NCI-H446 treated with DMSO at 0.1 percent for 48 hours (cell line): Measurements from ENCODE around the gene SLC12A3.
"Not testable (repeated sequence)": the region's sequence is repeated elsewhere in the genome, so short reads cannot be mapped to it uniquely, and the experiment has no call there.

Experiments used
- DNase-seq: peaks from one replicate; lab custom pipeline; 2025; lab: John Stamatoyannopoulos, UW

SLC12A3 gene

DNA sequence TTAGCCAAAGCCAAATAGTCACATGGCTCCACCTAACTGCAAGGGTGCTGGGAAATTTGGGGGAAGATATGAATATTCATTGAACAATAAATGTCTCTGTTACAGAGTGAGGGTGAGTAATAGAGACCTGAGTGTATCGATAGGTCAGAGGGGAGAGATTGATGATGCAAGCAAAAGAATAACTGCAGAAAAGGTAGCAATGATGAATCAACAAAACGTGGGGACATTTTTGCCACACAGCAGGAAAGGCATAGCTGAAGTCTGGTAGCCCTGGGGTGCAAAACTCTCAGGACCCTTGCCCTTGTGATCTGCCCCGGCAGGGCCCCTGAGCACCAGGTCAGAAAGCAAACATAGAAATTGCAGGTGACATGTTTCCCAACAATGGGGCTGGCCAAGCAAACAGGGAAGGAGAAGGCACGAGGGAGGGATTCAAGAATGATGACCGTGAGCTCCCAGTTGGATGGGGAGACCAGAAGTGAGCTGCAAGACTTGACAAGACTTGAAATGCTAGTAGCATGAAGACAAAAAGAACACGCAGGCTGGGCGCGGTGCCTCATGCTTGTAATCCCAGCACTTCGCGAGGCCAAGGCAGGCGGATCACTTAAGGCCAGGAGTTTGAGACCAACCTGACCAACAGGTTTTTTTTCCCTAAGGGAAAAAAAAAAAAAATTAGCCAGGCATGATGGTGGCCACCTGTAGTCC, 54.2 kb downstream of the SLC12A3 start:
- no peak for DNase-seq

DNA sequence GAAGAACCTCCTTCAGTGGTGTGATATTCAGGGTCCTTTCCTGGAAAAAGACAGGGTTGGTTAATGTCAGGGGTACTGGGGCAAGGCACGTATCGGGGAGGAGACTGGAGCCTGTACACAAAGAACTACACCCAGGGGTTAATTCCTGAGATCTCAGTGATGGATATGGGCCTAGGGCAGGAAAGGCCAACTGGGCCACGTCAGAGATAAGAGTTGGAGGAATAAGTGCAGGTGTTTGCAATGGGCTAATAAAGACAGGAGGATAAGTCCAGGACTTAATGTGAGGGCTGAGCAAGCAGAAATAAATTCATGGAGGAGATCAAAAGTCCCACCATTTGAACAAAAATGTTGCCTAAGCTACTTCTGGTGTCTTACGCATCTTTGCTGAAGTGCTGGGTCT, 56.6 kb downstream of the SLC12A3 start:
- no peak for DNase-seq

DNA sequence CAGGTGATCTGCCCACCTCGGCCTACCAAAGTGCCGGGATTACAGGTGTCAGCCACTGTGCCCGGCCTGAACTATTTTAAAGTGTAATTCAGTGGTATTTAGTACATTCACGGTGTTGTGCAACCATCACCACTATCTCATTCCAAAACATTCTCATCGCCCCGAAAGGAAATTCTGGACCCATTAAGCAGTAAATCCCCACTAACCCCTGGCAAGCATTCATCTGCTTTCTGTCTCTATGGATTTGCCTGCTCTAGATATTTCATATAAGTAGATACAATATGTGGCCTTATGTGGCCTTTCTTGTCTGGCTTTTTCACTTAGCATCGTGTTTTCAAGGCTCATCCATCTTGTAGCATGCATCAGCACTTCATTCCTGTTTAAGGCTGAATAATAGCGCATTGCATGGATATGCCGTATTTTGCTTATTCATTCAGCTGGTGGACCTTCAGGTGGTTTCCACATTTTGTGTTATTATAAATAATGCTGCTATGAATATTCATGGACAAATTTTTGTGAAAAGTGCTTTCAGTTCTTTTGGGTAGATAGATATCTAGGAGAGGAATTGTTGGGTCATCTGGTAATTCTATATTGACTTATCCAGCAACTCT, 58.6 kb downstream of the SLC12A3 start:
- DNase-seq: no peak

DNA sequence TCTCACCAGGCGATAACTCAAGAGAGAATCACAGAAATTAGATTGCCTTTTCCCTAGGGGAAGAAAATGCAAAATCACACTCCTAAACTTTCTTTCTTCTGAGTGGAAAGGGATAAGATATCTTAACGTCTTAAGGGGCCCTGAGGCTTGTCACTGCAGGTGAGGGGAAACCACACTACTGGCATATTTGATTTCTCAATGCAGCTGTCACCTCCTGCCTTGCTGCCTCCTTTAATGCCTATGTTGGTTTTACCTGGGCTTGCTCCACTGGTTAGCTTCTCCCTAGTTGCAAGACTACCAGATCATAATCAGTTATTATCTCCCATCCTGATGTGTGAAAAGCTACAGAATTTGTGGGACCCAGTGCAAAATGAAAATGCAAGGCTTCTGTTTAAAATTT, 62.5 kb downstream of the SLC12A3 start:
- no peak for DNase-seq

DNA sequence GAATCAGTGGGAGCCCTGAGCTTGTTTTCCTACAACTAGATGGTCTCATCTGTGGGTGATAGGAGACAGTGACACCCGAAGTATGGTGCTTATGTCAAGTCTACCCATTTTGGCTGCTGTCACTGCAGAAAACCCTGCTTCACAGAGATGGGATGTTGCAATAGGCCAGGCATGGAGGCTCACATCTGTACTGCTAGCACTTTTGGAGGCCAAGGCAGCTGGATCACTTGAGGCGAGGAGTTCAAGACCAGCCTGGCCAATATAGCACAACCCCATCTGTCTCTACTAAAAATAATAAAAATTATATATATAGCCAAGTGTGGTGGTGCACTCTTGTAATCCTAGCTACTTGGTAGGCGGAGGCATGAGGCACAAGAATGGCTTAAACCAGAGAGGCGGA, 64.6 kb downstream of the SLC12A3 start:
- no peak for DNase-seq

DNA sequence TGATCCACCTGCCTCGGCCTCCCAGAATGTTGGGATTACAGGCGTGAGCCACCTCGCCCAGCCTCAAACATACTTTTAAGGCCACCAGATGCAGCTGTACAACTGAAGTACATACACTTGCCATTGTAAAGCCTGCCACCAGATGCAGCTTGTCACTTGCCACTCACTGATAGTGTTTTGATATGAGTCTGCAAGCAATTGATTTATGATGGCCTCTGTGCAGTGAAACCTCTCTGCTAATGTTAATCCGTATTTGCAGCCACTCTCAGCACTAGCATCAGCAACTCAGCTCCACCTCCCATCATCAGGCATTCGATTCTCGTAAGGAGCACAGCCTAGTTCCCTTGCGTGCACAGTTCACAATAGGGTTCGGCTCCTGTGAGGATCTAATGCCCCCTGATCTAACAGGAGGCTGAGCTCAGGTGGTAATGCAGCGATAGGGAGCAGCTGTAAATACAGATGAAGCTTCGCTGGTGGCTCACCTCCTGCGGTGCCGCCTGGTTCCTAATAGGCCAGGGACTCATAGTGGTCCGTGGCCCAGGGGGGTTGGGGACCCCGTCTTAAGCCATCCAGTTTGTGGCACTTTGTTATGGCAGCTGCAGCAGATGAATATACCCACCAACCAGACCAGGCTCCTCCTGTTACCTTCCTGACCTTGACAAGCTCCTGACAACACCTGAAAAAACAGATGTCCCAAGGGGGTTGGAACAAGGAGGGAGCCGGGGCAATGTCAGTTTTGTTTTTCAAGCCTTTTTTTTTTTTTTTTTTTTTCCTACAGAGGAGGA, 65.7 kb downstream of the SLC12A3 start:
- DNase-seq: no peak

DNA sequence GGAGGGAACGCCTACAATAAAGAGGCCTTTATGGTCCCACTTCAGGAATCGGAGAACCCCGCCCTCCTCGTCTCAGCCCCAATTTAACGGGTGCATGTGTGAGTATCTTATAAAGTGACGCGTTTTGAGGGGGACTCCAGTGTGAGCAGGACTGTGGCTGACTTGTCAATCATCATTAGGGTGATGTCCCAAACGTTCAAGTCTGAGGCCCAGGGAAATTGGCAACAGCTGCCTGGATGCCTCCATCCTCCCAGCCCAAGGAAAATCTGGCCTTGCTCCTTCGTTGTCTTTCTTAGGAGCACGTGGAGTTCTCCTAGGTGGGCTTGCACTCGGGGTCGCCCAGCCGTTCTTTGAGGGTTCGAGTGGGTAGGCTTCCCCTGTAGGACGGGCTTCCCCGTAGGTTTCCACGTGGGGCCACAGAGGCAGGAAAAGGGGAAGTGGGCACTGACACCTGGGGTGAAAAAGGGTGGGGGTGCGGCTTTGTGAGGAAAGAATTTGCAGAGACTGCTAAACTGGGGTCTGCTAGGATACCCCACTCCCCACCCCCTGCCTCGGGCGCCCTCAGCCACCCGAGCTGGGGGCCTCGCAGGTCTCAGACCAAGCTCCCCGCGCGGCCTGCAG, 66.4 kb downstream of the SLC12A3 start:
- DNase-seq: no peak

DNA sequence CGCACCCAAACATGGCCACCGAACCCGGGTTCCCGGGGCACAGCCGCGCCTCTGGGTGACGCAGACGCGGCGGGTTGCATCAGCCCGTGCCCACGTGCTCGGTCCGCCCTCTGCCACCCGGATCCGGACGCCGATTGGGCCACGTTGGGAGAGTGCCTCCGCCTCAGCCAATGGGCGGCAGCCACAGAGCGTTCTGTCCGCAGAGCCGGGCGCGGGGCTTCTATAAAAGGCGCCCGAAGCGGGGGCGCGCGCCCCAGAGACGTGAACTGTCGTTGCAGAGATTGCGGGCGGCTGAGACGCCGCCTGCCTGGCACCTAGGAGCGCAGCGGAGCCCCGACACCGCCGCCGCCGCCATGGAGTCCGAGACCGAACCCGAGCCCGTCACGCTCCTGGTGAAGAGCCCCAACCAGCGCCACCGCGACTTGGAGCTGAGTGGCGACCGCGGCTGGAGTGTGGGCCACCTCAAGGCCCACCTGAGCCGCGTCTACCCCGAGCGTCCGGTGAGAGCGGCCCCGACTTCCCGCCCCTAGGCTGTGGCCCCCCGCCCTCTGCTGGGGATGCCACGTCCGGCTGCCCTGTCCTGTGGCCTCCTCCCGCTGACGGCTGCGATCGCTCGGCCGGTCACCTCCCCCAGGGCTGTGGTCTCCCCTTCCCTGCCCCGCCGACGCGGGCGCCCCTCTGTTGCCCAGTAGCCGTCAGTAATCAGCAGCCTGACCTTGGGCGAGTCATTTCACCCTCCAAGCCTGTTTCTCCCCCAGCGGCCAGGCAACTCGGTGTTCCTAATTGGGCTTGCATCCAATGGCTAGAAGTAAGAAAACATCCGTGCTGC, 67.1 kb downstream of the SLC12A3 start, which contains the start of gene HERPUD1:
TSS of gene HERPUD1 (plus strand) at position 251 of the 829 bp plus-strand sequence. CDS start at position 354, 103 bp downstream.
- DNase-seq: peak; percentile 85

DNA sequence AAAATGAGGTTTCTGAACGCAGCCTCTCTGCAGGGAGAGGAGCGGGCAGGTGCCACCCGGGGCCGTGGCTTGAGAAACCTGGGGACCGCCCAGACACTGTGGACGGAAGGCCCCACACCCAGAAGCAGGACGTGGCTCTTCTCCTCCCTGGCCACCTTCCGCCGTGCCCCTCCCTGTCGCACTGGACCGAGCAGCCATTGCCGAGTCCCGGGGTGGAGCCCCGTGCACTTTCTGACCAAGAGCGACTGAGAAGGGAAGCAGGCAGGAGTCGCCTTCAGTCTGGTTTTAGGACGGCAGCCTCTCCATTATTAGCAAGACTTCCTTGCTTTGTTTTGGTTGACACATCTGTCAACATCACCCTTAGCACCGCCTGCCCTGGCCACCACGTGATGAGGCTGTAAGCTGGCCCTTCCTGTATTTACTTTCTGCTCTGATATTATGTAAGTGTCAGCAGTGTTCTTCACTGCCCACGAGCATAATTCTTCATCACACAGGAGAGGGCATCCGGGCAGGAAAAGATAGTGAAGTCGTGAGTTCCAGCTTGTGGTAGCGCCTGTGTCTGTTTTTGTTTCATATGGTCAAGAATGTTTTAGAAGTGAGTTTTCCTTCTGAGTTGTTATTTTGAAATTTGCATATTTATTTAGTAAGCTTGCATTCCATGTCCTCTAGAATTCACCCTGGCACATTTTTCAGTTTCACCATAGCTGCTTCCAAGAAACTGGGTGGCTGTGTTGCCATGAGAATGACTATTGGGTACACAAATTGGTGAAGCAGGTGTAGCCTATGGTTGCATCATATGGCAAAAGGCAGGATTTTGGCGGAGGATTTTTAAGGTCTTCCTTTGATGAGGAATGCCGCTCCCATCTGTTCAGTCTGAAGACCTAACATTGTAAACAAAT, 68.0 kb downstream of the SLC12A3 start:
- DNase-seq: no peak

DNA sequence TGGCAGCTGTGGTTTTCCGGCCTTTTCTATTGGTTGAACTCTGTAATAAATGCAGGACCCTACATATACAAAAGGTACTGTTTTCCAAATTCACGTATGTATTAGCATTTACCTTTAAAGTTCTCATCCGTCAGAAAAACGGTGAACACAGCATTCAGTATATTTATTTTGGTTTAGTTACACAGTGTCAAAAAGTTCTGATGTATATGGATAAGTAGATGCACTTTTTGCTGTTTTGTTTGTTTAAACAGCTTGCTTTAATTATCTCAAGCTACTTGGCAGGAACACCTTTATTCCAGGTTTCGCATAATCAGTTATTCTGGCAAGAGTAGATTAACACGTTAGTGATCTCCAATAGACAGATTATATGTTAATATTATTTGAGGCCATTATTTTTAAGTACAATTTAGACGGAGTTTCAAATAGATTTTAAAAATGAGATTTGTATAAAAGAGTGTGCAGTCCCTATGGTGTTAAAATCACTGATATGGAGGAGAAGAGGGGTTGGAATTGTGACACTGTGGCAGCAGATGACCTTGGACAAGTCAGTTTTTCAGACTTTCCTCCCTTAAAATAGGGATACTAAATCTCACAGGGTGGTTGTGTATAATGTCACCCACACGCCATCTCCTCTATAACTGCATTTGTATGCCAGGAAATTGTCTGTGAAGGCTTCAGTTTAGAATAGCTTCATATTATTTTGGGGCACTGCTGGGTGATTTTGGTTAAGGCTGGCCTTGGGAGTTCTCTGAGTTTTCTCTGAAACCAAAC, 69.0 kb downstream of the SLC12A3 start:
- DNase-seq: no peak

DNA sequence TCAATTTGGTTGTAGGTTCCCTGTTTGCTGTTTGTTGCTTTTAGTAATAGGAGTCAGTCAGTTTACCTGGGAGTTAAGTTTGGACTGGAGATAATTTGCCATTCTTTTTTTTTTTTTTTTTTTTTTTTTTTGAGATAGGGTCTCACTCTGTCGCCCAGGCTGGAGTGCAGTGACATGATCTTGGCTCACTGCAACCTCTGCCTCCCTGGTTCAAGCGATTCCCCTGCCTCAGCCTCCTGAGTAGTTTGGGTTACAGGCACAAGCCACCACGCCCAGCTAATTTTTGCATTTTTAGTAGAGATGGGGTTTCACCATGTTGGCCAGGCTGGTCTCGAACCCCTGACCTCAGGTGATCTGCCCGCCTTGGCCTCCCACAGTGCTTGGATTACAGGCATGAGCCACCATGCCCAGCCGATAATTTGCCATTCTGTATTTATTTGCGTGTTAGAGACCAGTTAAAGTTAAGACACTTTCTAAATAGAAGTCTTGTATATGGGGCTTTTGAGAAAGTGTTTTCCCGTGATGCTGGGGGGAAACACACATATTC, 69.7 kb downstream of the SLC12A3 start:
- DNase-seq: not testable (repeated sequence)

DNA sequence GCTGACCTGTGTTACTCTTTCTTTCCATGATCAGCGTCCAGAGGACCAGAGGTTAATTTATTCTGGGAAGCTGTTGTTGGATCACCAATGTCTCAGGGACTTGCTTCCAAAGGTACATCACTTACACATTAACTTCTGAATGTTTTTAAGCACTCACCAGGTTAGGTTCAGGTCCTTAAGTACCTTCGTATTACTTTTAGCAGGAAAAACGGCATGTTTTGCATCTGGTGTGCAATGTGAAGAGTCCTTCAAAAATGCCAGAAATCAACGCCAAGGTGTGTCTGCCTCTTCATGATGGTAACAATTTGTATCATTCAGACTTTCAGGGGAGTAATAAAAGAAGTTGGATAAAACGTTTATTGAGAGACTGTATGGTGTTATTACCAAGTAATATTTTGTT, 70.2 kb downstream of the SLC12A3 start:
- DNase-seq: no peak

DNA sequence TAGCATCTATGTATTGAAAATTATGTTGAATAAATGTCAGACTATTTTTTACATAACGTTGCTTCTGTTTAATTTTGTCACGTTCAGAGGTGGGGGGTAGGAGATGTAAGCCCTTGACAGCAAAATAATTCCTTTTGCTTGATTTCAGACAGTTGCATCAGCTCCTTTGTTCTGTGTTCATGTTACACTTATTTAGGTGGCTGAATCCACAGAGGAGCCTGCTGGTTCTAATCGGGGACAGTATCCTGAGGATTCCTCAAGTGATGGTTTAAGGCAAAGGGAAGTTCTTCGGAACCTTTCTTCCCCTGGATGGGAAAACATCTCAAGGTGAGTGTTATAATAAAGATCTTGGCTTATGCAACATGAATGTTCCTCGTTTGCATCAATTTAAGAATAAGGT, 71.5 kb downstream of the SLC12A3 start:
- DNase-seq: no peak

DNA sequence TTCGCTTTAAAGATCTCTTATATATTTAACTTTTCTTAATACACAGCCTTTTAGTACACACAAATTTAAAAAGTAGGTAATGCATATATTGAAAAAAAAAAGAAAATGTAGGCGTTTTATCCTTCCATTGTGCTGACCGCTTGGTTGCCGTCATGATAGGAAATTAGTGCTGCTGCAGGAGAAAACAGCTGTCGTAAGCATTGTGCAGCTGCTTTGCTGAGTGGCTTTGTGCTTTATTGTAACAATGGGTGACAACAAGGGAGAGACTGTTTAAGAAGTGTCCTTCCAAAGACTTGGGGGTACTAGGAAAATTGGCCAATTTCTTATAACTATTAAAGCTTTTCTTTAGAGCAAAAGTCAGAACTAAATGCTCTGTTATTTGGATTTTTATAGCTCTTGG, 71.9 kb downstream of the SLC12A3 start:
- DNase-seq: no peak

DNA sequence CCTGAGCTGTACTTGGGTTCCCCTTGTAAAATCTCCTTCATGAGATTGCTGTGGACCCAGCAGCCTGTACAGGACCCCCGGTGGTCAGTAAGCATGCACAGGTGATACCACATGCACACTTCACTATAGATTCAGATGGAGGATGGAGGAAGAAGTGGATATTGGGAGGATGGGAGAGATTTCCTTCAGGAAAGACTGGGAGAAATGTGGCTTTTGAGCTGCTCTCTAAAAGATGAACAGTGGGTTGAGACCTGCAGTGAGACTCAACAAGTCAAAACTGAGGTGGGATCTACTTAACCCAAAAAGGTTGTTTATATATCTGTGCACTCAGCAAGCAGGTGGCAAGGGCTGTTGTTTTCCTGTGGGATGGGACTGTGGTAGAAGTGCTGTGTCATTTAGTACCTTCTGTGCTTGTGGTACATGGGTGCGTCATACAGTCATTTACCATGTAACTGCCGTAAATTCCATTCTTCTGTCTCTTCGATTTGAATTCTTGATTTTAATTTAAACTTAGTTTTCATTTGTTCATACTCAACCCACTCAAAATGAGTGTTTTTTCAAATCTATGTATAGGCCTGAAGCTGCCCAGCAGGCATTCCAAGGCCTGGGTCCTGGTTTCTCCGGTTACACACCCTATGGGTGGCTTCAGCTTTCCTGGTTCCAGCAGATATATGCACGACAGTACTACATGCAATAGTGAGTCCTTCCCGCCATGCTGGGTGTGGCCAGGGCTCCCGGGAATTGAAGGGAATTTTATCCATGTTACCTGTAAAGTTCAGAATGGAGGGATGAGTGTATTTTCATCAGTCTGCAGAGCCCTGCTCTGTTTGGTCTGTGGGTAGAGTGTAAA, 73.9 kb downstream of the SLC12A3 start:
- no peak for DNase-seq

DNA sequence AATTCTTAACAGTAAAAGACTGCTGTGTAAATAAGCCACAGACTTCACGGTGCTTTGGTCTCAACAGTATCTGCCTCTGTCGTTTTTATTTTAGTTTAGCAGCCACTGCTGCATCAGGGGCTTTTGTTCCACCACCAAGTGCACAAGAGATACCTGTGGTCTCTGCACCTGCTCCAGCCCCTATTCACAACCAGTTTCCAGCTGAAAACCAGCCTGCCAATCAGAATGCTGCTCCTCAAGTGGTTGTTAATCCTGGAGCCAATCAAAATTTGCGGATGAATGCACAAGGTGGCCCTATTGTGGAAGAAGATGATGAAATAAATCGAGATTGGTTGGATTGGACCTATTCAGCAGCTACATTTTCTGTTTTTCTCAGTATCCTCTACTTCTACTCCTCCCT, 74.8 kb downstream of the SLC12A3 start:
- DNase-seq: no peak

DNA sequence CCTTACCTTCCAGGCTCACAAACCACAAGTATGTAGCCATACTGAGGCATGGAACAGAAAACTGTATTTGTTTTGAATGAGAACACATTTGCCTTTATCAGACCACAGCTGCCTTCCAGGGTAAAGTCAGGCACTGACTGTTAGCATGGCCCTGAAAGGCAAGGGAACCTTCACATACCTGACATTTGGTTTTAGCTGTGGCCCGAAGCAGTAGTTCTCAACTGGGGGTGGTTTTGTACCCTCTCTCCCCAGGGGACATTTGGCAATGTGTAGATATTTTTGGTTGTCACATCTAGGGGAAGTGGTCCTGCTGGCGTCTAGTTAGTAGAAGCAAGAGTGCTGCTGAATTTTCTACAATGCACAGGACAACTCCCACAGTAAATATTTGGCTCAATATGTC, 76.1 kb downstream of the SLC12A3 start:
- DNase-seq: no peak

DNA sequence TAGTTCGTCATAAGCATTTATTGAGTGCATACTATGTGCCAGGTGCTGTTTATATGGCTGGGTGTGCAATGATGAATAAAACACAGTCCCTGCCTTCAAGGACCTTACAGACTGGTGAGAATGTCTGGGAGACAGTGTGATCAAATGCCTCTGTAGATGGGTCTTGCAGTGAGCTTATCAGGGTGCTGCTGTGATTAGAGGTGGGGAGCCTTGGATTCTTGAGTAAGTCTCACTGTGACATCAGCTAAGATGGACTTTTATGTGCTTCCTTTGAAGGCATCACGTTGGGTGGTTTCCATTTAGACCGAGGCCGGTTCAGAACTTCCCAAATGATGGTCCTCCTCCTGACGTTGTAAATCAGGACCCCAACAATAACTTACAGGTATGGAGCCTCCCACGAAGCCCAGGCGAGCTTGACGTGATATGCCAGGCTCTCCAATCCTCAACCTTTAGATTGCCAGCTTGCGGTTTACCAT, 76.9 kb downstream of the SLC12A3 start:
- DNase-seq: no peak
